Endodermal cell (in vitro differentiated cells): ENCODE results near the gene KCNB1. TPM values are rescaled to one million over a fixed set of nuclear protein-coding genes. Genes with fewer than 3 reads are reported as not detected.

ENCODE experiments used
- DNase-seq: peaks from one replicate; pipeline ENCODE4 v3.0.0-alpha.2; 2017
- H3K27ac ChIP-seq: 2 replicates; pipeline ENCODE4 v1.5.1; 2013; ENCODE audit warnings: mild to moderate bottlenecking, low read depth, low read length, moderate library complexity
- H3K27me3 ChIP-seq: 2 replicates; pipeline ENCODE4 v1.6.1; 2013; ENCODE audit warnings: mild to moderate bottlenecking, low read length, moderate library complexity; ENCODE audit not compliant: insufficient read depth, control insufficient read depth, poor library complexity, severe bottlenecking
- H3K36me3 ChIP-seq: 2 replicates; pipeline ENCODE4 v1.7.0; 2013; ENCODE audit warnings: mild to moderate bottlenecking, low read length, moderate library complexity; ENCODE audit not compliant: control insufficient read depth, insufficient read depth
- H3K4me1 ChIP-seq: one replicate; pipeline ENCODE4 v1.7.0; 2013; ENCODE audit warnings: low read length; ENCODE audit not compliant: control insufficient read depth, insufficient read depth
- H3K4me3 ChIP-seq: 2 replicates; pipeline ENCODE4 v1.5.1; 2013; ENCODE audit warnings: mild to moderate bottlenecking, low read length, moderate library complexity
- H3K9ac ChIP-seq: 2 replicates; pipeline ENCODE4 v1.6.1; 2013; ENCODE audit warnings: mild to moderate bottlenecking, low read length, moderate library complexity; ENCODE audit not compliant: poor library complexity, severe bottlenecking; ENCODE audit errors: extremely low read depth
- H3K9me3 ChIP-seq: 2 replicates; pipeline ENCODE4 v1.6.1; 2013; ENCODE audit warnings: mild to moderate bottlenecking, low read length, moderate library complexity; ENCODE audit not compliant: control insufficient read depth
- H3K27ac Mint-ChIP-seq: 2 replicates; pipeline ENCODE4 v1.8.0; 2020; ENCODE audit warnings: mixed read lengths
- H3K27me3 Mint-ChIP-seq: 2 replicates; pipeline ENCODE4 v1.8.0; 2021; ENCODE audit warnings: mild to moderate bottlenecking, mixed read lengths; ENCODE audit not compliant: insufficient read depth
- H3K36me3 Mint-ChIP-seq: 2 replicates; pipeline ENCODE4 v1.8.0; 2020; ENCODE audit warnings: low read depth, mixed read lengths
- H3K4me1 Mint-ChIP-seq: 2 replicates; pipeline ENCODE4 v1.8.0; 2020; ENCODE audit warnings: mixed read lengths
- H3K4me3 Mint-ChIP-seq: 2 replicates; pipeline ENCODE4 v1.8.0; 2020; ENCODE audit warnings: mild to moderate bottlenecking, moderate library complexity, mixed read lengths
- H3K9me3 Mint-ChIP-seq: 2 replicates; pipeline ENCODE4 v1.8.0; 2020; ENCODE audit warnings: mild to moderate bottlenecking, mixed read lengths
- CTCF ChIP-seq: fragments of 200-600 bp; sonication (generic); conservative IDR thresholded peaks from 2 replicates; pipeline ENCODE4 v1.5.0; 2021; ENCODE audit warnings: antibody characterized with exemption, mild to moderate bottlenecking
- WGBS, 2 experiments: methylation state at CpG; one replicate each; pipeline versions ENCODE4 v1.1.5 to v1.1.7; 2013; ENCODE audit warnings: missing lambda C conversion rate in 2 of 2, mixed read lengths in 1 of 2; ENCODE audit not compliant: insufficient coverage in 1 of 2, insufficient read length in 1 of 2; 5-methylcytosine and 5-hydroxymethylcytosine counted together
- total RNA-seq, 2 donors: library from RNA; stranded (reverse); fragmentation: NEBNext Ultra II Directional in 1 of 2; extraction: Animal tissue kit (Norgen Biotek cat#: 25700) in 1 of 2; gene quantifications; 2 replicates in 1 of 2; 3 replicates in 1 of 2; pipeline ENCODE4 v1.2.1, GENCODE V29; 2021

The KCNB1 gene
- total RNA-seq, 2 donors from 2014 or later: 0.46 to 0.84 TPM

- H3K4me1 ChIP-seq: no peaks in the 10 kb centered on the region
- H3K4me3 ChIP-seq: no peak overlapping the region
- no peaks in the 10 kb centered on the region for H3K9me3 Mint-ChIP-seq
- WGBS, 2 experiments: 81 to 86% methylated on average over 3 of the region's 3 CpGs
- no peak for TF ChIP-seq CTCF
- no peaks in the 10 kb centered on the region for H3K27me3 ChIP-seq
- no peak overlapping the region for H3K27ac Mint-ChIP-seq
- H3K36me3 Mint-ChIP-seq: no peaks in the 10 kb centered on the region
- no peaks in the 10 kb centered on the region for H3K36me3 ChIP-seq
- H3K9ac ChIP-seq: no peak overlapping the region
- no peak for DNase-seq
- H3K27me3 Mint-ChIP-seq: peaks cover 8% of the 10 kb centered on the region
- H3K9me3 ChIP-seq: no peaks in the 10 kb centered on the region
- H3K4me1 Mint-ChIP-seq: no peaks in the 10 kb centered on the region
- H3K4me3 Mint-ChIP-seq: no peak overlapping the region
- H3K27ac ChIP-seq: no peak overlapping the region
These were observed 151.5 kb downstream of the KCNB1 start for GRCh38 chr20:49330701-49331615.

GRCh38 chr20:49328790-49329189 lies 153.7 kb downstream of the KCNB1 start:
- no peaks in the 10 kb centered on the region for H3K4me1 ChIP-seq
- H3K27ac ChIP-seq: no peak overlapping the region
- H3K27ac Mint-ChIP-seq: no peak overlapping the region
- DNase-seq: no peak
- H3K27me3 ChIP-seq: no peaks in the 10 kb centered on the region
- TF ChIP-seq CTCF: no peak
- no peaks in the 10 kb centered on the region for H3K9me3 ChIP-seq
- H3K9me3 Mint-ChIP-seq: no peaks in the 10 kb centered on the region
- no peak overlapping the region for H3K4me3 Mint-ChIP-seq
- H3K36me3 ChIP-seq: no peaks in the 10 kb centered on the region
- no peaks in the 10 kb centered on the region for H3K36me3 Mint-ChIP-seq
- no peak overlapping the region for H3K4me3 ChIP-seq
- H3K9ac ChIP-seq: no peak overlapping the region
- H3K4me1 Mint-ChIP-seq: peaks cover 5% of the 10 kb centered on the region
- H3K27me3 Mint-ChIP-seq: peaks cover 8% of the 10 kb centered on the region

GRCh38 chr20:49326026-49326425 lies 156.4 kb downstream of the KCNB1 start:
- H3K9me3 ChIP-seq: no peaks in the 10 kb centered on the region
- H3K27me3 ChIP-seq: no peaks in the 10 kb centered on the region
- H3K36me3 ChIP-seq: no peaks in the 10 kb centered on the region
- Mint-ChIP-seq H3K36me3 (no peaks in the 10 kb centered on the region), H3K27ac (no peak overlapping the region), H3K4me1 (peaks cover 10% of the 10 kb centered on the region), H3K4me3 (no peak overlapping the region), H3K9me3 (no peaks in the 10 kb centered on the region), H3K27me3 (peaks cover 9% of the 10 kb centered on the region)
- no peak overlapping the region for H3K4me3 ChIP-seq
- no peaks in the 10 kb centered on the region for H3K4me1 ChIP-seq
- DNase-seq: no peak
- 85 to 97% methylated on average over 7 to 10 of the region's 10 CpGs for WGBS, 2 experiments
- no peak overlapping the region for H3K9ac ChIP-seq
- no peak overlapping the region for H3K27ac ChIP-seq
- TF ChIP-seq CTCF: no peak
